ENCODE results near the gene LAMB2.

The LAMB2 gene

GRCh38 chr3:49076116-49076515 lies 56.7 kb downstream of the LAMB2 start:
- no peak for DNase-seq (ENCODE audit: low spot score)
